AG04450 (cell line): ENCODE results near the gene ZNF846. TPM values are rescaled to one million over a fixed set of nuclear protein-coding genes. Genes with fewer than 3 reads are reported as not detected.

Source experiments
- CTCF ChIA-PET: fragments of 300-600, 350-600 bp; formaldehyde crosslinking; extraction: SDS; loops from one replicate; lab custom pipeline; 2022; ENCODE audit warnings: antibody characterized with exemption, inconsistent platforms; lab: Charles Lee
- POLR2A ChIA-PET: fragments of 350-600 bp; formaldehyde crosslinking; extraction: SDS; loops from one replicate; lab custom pipeline; 2021; ENCODE audit warnings: antibody characterized with exemption, inconsistent platforms; lab: Yijun Ruan, JAX
- DNase-seq: peaks from one replicate; pipeline ENCODE4 v3.0.0-alpha.2; 2011; ENCODE audit warnings: low read depth, low spot score
- H3K27ac ChIP-seq: one replicate; pipeline ENCODE4 v1.5.1; 2012; ENCODE audit warnings: low read depth, low read length, control low read depth
- H3K27me3 ChIP-seq: one replicate; pipeline ENCODE4 v1.6.0; 2012; ENCODE audit warnings: low read length; ENCODE audit not compliant: control insufficient read depth, insufficient read depth
- H3K4me3 ChIP-seq: 2 replicates; pipeline ENCODE4 v1.5.1; 2011; ENCODE audit warnings: mild to moderate bottlenecking, low read depth, low read length, control low read depth
- H3K9me3 ChIP-seq: 2 replicates; pipeline ENCODE4 v1.5.1; 2012; ENCODE audit warnings: low read length; ENCODE audit not compliant: control insufficient read depth, insufficient read depth
- polyA plus RNA-seq: library from polyadenylated mRNA; depleted of rRNA; stranded (reverse); fragments of >200 nt; gene quantifications from 2 replicates; pipeline ENCODE4 v1.2.3, GENCODE V29; 2011
- TF ChIP-seq, protein P1 (sequence below): IDR thresholded peaks from 2 replicates; pipeline ENCODE4 v1.5.1; 2011; ENCODE audit warnings: low read depth, low read length, control low read depth, inconsistent platforms

ZNF846 gene
- polyA plus RNA-seq, 1 experiment, result 9.2 TPM

DNA sequence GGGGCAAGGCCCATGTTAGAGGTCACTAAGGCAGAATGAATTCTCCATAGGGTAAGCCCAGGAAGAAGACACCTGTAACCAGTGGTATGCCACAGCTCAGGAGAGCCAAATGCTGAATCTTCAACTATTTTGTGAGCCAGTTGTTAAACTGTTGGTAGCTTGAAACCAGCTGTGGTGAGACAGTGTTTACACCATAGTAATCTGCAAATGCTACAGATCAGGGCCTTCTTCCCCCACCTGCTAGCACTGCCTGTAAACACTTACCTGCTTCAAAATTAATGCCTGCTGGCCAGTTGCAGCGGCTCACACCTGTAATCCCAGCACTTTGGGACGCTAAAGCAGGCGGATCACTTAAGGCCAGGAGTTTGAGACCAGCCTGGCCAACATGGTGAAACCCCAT is 38.3 kb upstream of the ZNF846 start:
- no peak for DNase-seq
- ChIA-PET CTCF (interaction anchor here (0.6 to 1.6 kb wide), 4 partner anchors 10 to 1226 kb away, joined by 3 to 5 read pairs (median 4); no protein-coding TSS in a partner anchor), POLR2A (interaction anchor here (0.8 kb wide), 1 partner anchor 12 kb away, joined by 3 read pairs; the partner anchor contains the start of gene FBXL12)
- Histone ChIP-seq H3K9me3 (no peaks in the 10 kb centered on the region), H3K4me3 (no peak overlapping the region), H3K27ac (no peak overlapping the region), H3K27me3 (no peaks in the 10 kb centered on the region)
- TF ChIP-seq, protein P1, sequence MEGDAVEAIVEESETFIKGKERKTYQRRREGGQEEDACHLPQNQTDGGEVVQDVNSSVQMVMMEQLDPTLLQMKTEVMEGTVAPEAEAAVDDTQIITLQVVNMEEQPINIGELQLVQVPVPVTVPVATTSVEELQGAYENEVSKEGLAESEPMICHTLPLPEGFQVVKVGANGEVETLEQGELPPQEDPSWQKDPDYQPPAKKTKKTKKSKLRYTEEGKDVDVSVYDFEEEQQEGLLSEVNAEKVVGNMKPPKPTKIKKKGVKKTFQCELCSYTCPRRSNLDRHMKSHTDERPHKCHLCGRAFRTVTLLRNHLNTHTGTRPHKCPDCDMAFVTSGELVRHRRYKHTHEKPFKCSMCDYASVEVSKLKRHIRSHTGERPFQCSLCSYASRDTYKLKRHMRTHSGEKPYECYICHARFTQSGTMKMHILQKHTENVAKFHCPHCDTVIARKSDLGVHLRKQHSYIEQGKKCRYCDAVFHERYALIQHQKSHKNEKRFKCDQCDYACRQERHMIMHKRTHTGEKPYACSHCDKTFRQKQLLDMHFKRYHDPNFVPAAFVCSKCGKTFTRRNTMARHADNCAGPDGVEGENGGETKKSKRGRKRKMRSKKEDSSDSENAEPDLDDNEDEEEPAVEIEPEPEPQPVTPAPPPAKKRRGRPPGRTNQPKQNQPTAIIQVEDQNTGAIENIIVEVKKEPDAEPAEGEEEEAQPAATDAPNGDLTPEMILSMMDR, result no peak

DNA sequence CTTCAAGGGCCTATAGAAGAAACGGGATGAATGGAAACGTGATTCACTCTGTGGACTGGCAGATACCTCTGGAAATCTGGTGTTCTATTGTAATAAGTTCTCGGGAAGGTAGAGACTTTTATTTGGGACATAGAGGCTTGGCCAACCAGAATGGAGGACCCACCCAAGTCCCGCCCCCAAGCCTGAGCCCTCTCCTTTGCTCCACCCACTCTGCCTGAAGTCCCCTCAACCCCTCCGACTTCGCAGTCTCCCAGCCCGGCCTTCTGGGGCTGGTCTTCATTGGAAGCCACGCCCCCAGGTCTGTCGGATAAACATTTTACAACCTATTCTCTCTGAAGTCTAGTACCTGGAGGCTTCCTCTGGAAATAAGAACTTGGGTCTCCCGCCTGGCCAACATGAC is 33.4 kb upstream of the ZNF846 start:
- no peak overlapping the region for H3K27ac ChIP-seq
- H3K9me3 ChIP-seq, result no peaks in the 10 kb centered on the region
- no peak overlapping the region for H3K4me3 ChIP-seq
- CTCF ChIA-PET, result no interaction called here
- TF ChIP-seq, protein P1, result no peak
- POLR2A ChIA-PET, result no interaction called here
- no peak for DNase-seq
- no peaks in the 10 kb centered on the region for H3K27me3 ChIP-seq

DNA sequence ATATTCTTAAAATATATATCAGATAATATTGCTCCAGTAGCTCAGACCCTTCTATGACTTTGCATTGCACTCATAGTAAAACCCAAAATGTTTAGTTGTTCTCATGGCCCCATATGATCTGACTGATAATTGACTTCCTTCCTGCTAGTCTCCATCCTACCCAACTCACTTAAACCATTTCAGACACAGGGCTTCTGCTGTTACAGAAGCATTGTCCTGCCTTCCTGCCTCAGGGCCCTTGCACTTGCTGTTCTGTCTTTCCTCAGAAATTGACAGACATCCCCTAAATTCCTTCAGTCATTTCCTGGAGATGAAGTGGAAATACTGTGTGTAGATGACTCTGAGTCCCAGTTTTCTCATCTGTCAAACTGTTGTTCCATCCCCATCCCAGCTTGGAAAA is 30.6 kb upstream of the ZNF846 start:
- DNase-seq, result no peak
- TF ChIP-seq, protein P1, result no peak
- Histone ChIP-seq H3K27ac (no peak overlapping the region), H3K27me3 (no peaks in the 10 kb centered on the region), H3K4me3 (no peak overlapping the region), H3K9me3 (no peaks in the 10 kb centered on the region)
- ChIA-PET POLR2A (interaction anchor here (0.6 kb wide), 3 partner anchors 190 to 237 kb away, joined by 4 to 5 read pairs (median 4); no protein-coding TSS in a partner anchor), CTCF (interaction anchor here (0.9 to 1.6 kb wide), 2 partner anchors 173 to 594 kb away, joined by 4 to 16 read pairs; no protein-coding TSS in a partner anchor)

DNA sequence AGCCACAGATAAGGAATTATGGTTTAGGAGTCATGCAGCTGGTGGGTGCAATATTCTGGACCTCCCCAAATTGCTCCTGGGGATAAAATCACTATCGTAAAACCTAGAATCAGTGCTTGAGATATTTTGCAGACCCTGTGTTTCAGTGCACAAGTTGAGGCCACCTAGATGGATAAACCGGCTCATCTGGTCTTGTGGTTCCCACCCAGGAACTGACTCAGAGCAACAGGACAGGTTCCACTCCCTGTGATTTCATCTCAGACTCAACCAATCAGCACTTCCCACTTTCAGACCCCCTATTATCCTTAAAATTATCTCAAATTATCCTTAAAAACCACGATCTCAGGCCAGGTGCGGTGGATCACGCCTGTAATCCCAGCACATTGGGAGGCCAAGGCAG is 29.3 kb upstream of the ZNF846 start:
- DNase-seq, result no peak
- ChIA-PET CTCF (interaction anchor here (0.7 to 1.6 kb wide), 3 partner anchors 9 to 593 kb away, joined by 3 to 4 read pairs (median 4); no protein-coding TSS in a partner anchor), POLR2A (no interaction called here)

More for the DNA sequence above, 29.3 kb upstream of the ZNF846 start:
- Histone ChIP-seq H3K4me3 (no peak overlapping the region), H3K27me3 (no peaks in the 10 kb centered on the region), H3K9me3 (peaks cover 5% of the 10 kb centered on the region; the same call in 1 of the 2 replicates), H3K27ac (no peak overlapping the region)
- TF ChIP-seq, protein P1, result no peak
